Thymus (tissue), 11 donors: Measurements from ENCODE around the gene KCNQ1. TPM values are rescaled to one million over a fixed set of nuclear protein-coding genes. Genes with fewer than 3 reads are reported as not detected.

Source experiments
- DNase-seq, 9 donors: peaks; one replicate each; pipeline ENCODE4 v3.0.0-alpha.2; 2013; ENCODE audit warnings: low spot score in 9 of 9, low read depth in 6 of 9, missing footprints in 1 of 9
- H3K27ac ChIP-seq, 2 donors: one replicate each; pipeline ENCODE4 v1.5.1; 2013; ENCODE audit warnings: control low read depth in 1 of 2, low read depth in 1 of 2, low read length in 1 of 2, mild to moderate bottlenecking in 1 of 2, moderate library complexity in 1 of 2
- H3K27me3 ChIP-seq, 2 donors: one replicate each; pipeline ENCODE4 v1.5.1; 2013; ENCODE audit warnings: low read length in 1 of 2; ENCODE audit not compliant: control insufficient read depth in 2 of 2, insufficient read depth in 1 of 2
- H3K36me3 ChIP-seq, 2 donors: one replicate each; pipeline ENCODE4 v1.5.1; 2013; ENCODE audit warnings: low read length in 1 of 2, mild to moderate bottlenecking in 1 of 2, moderate library complexity in 1 of 2; ENCODE audit not compliant: control insufficient read depth in 2 of 2, insufficient read depth in 2 of 2
- H3K4me1 ChIP-seq, 2 donors: one replicate each; pipeline ENCODE4 v1.5.1; 2013; ENCODE audit warnings: low read length in 2 of 2; ENCODE audit not compliant: control insufficient read depth in 2 of 2, insufficient read depth in 2 of 2
- H3K4me3 ChIP-seq, 2 donors: one replicate each; pipeline ENCODE4 v1.5.1; 2013; ENCODE audit warnings: low read length in 2 of 2, control low read depth in 1 of 2, mild to moderate bottlenecking in 1 of 2
- H3K9me3 ChIP-seq, 2 donors: one replicate each; pipeline ENCODE4 v1.5.1; 2013; ENCODE audit warnings: low read length in 1 of 2, mild to moderate bottlenecking in 1 of 2; ENCODE audit not compliant: control insufficient read depth in 2 of 2, insufficient read depth in 1 of 2
- WGBS: extraction: QIAGEN DNeasy Blood & Tissue Kit; methylation state at CpG from one replicate; pipeline ENCODE4 v1.1.7; 2013; 5-methylcytosine and 5-hydroxymethylcytosine counted together
- polyA plus RNA-seq: library from polyadenylated mRNA; stranded (reverse); fragments of 200-250 nt; gene quantifications from one replicate; pipeline ENCODE4 v1.2.3, GENCODE V29; 2013
- total RNA-seq: library from RNA; stranded (reverse); fragments of 120-200 nt; gene quantifications from one replicate; pipeline ENCODE4 v1.2.4, GENCODE V29; 2013
- donor health status: healthy.

Gene KCNQ1
- total and polyA plus RNA-seq, 2 donors: 0.94 to 3.7 TPM

GRCh38 chr11:2788168-2789071, 343.6 kb downstream of the KCNQ1 start:
- Histone ChIP-seq H3K9me3 (peaks cover 0 to 8% of the 10 kb centered on the region in 2 donors), H3K4me1 (peaks cover 0 to 15% of the 10 kb centered on the region in 2 donors), H3K27me3 (peaks cover 7 to 43% of the 10 kb centered on the region in 2 donors), H3K27ac (no peak overlapping the region), H3K36me3 (no peaks in the 10 kb centered on the region), H3K4me3 (no peak overlapping the region)
- WGBS: 57% methylated on average over 22 of the region's 22 CpGs
- DNase-seq: no peak

- Histone ChIP-seq H3K4me3 (no peak overlapping the region), H3K36me3 (no peaks in the 10 kb centered on the region), H3K27me3 (peaks cover 7 to 45% of the 10 kb centered on the region in 2 donors), H3K9me3 (peaks cover 0 to 8% of the 10 kb centered on the region in 2 donors), H3K4me1 (peaks cover 0 to 15% of the 10 kb centered on the region in 2 donors), H3K27ac (no peak overlapping the region)
- DNase-seq: no peak
- WGBS: 96% methylated on average over 18 of the region's 18 CpGs
Observed at GRCh38 chr11:2789331-2789730, 344.5 kb downstream of the KCNQ1 start.

GRCh38 chr11:2789791-2790567, 345.2 kb downstream of the KCNQ1 start:
- H3K4me1 ChIP-seq: peaks cover 0 to 15% of the 10 kb centered on the region in 2 donors
- WGBS: 93% methylated on average over 6 of the region's 6 CpGs
- H3K27me3 ChIP-seq: peaks cover 7 to 45% of the 10 kb centered on the region in 2 donors
- peaks cover 0 to 8% of the 10 kb centered on the region in 2 donors for H3K9me3 ChIP-seq
- H3K27ac ChIP-seq: no peak overlapping the region
- no peak overlapping the region for H3K4me3 ChIP-seq
- DNase-seq: no peak
- H3K36me3 ChIP-seq: no peaks in the 10 kb centered on the region

GRCh38 chr11:2790568-2790921, 345.7 kb downstream of the KCNQ1 start:
- no peaks in the 10 kb centered on the region for H3K36me3 ChIP-seq
- H3K27me3 ChIP-seq: peaks cover 7 to 45% of the 10 kb centered on the region in 2 donors
- no peak overlapping the region for H3K27ac ChIP-seq
- H3K4me1 ChIP-seq: peaks cover 0 to 15% of the 10 kb centered on the region in 2 donors
- no peak for DNase-seq
- H3K4me3 ChIP-seq: no peak overlapping the region
- WGBS: 97% methylated on average over 14 of the region's 14 CpGs
- peaks cover 0 to 11% of the 10 kb centered on the region in 2 donors for H3K9me3 ChIP-seq

GRCh38 chr11:2791139-2791520, 346.3 kb downstream of the KCNQ1 start:
- no peak for DNase-seq
- Histone ChIP-seq H3K4me3 (peak overlapping the region; percentile 36 to 41), H3K27ac (no peak overlapping the region), H3K27me3 (peaks cover 7 to 45% of the 10 kb centered on the region in 2 donors), H3K9me3 (peaks cover 0 to 11% of the 10 kb centered on the region in 2 donors), H3K4me1 (peaks cover 0 to 15% of the 10 kb centered on the region in 2 donors), H3K36me3 (no peaks in the 10 kb centered on the region)
- 89% methylated on average over 20 of the region's 20 CpGs for WGBS

- peaks cover 0 to 15% of the 10 kb centered on the region in 2 donors for H3K4me1 ChIP-seq
- WGBS: 28% methylated on average over 71 of the region's 71 CpGs
- no peak overlapping the region for H3K27ac ChIP-seq
- H3K4me3 ChIP-seq: peak overlapping the region; percentile 36 to 41
- peak in 2 of 9 donors; percentile 43 to 56 for DNase-seq
- no peaks in the 10 kb centered on the region for H3K36me3 ChIP-seq
- H3K27me3 ChIP-seq: peaks cover 7 to 45% of the 10 kb centered on the region in 2 donors
- H3K9me3 ChIP-seq: peaks cover 0 to 11% of the 10 kb centered on the region in 2 donors
Observed at GRCh38 chr11:2791521-2792380, 346.9 kb downstream of the KCNQ1 start.

- Histone ChIP-seq H3K36me3 (no peaks in the 10 kb centered on the region), H3K27me3 (peaks cover 7 to 45% of the 10 kb centered on the region in 2 donors), H3K4me1 (peaks cover 0 to 15% of the 10 kb centered on the region in 2 donors), H3K27ac (no peak overlapping the region), H3K9me3 (peaks cover 0 to 11% of the 10 kb centered on the region in 2 donors), H3K4me3 (no peak overlapping the region)
- DNase-seq: no peak
- 98% methylated on average over 28 of the region's 28 CpGs for WGBS
Observed at GRCh38 chr11:2792381-2793250, 347.8 kb downstream of the KCNQ1 start.

- peaks cover 0 to 11% of the 10 kb centered on the region in 2 donors for H3K9me3 ChIP-seq
- DNase-seq: no peak
- 96% methylated on average over 4 of the region's 4 CpGs for WGBS
- H3K36me3 ChIP-seq: no peaks in the 10 kb centered on the region
- H3K27ac ChIP-seq: no peak overlapping the region
- peaks cover 0 to 12% of the 10 kb centered on the region in 2 donors for H3K4me1 ChIP-seq
- H3K4me3 ChIP-seq: no peak overlapping the region
- peaks cover 7 to 38% of the 10 kb centered on the region in 2 donors for H3K27me3 ChIP-seq
Observed at GRCh38 chr11:2793701-2794045, 348.9 kb downstream of the KCNQ1 start.
